NCI-H748 (cell line): ENCODE results near the gene KIF16B.
"Not testable (repeated sequence)": the region's sequence is repeated elsewhere in the genome, so short reads cannot be mapped to it uniquely, and the experiment has no call there.

Experiments used
- DNase-seq: peaks from one replicate; lab custom pipeline; 2025; ENCODE audit not compliant: unreplicated experiment; lab: John Stamatoyannopoulos, UW

Gene KIF16B

GRCh38 chr20:16267526-16267925 is 305.7 kb downstream of the KIF16B start:
- no peak for DNase-seq

GRCh38 chr20:16265334-16265733 is 307.9 kb downstream of the KIF16B start:
- no peak for DNase-seq

- DNase-seq: no peak
Observed at GRCh38 chr20:16263582-16263981, 309.7 kb downstream of the KIF16B start.

- DNase-seq: no peak
Observed at GRCh38 chr20:16262594-16262993, 310.7 kb downstream of the KIF16B start.

- DNase-seq: no peak
Observed at GRCh38 chr20:16261733-16262273, 311.4 kb downstream of the KIF16B start.

- no peak for DNase-seq
Observed at GRCh38 chr20:16260911-16261310, 312.3 kb downstream of the KIF16B start.

- DNase-seq: not testable (repeated sequence)
Observed at GRCh38 chr20:16260133-16260532, 313.1 kb downstream of the KIF16B start.

GRCh38 chr20:16258766-16259165 is 314.5 kb downstream of the KIF16B start:
- DNase-seq: no peak

- DNase-seq: no peak
Observed at GRCh38 chr20:16257813-16258430, 315.3 kb downstream of the KIF16B start.

- DNase-seq: no peak
Observed at GRCh38 chr20:16257021-16257420, 316.2 kb downstream of the KIF16B start.

- DNase-seq: no peak
Observed at GRCh38 chr20:16246870-16247269, 326.4 kb downstream of the KIF16B start.

- no peak for DNase-seq
Observed at GRCh38 chr20:16246291-16246690, 327.0 kb downstream of the KIF16B start.

GRCh38 chr20:16245879-16246278 is 327.4 kb downstream of the KIF16B start:
- no peak for DNase-seq

GRCh38 chr20:16244892-16245291 is 328.4 kb downstream of the KIF16B start:
- DNase-seq: no peak

- DNase-seq: no peak
Observed at GRCh38 chr20:16243470-16243869, 329.8 kb downstream of the KIF16B start.

- DNase-seq: no peak
Observed at GRCh38 chr20:16241911-16242310, 331.3 kb downstream of the KIF16B start.

GRCh38 chr20:16240355-16240754 is 332.9 kb downstream of the KIF16B start:
- DNase-seq: no peak

- DNase-seq: no peak
Observed at GRCh38 chr20:16236589-16237241, 336.5 kb downstream of the KIF16B start.

- DNase-seq: no peak
Observed at GRCh38 chr20:16230402-16230801, 342.8 kb downstream of the KIF16B start.

- DNase-seq: no peak
Observed at GRCh38 chr20:16229813-16230212, 343.4 kb downstream of the KIF16B start.

GRCh38 chr20:16228722-16229121 is 344.5 kb downstream of the KIF16B start:
- no peak for DNase-seq

- not testable (repeated sequence) for DNase-seq
Observed at GRCh38 chr20:16226961-16227360, 346.3 kb downstream of the KIF16B start.

GRCh38 chr20:16224836-16225235 is 348.4 kb downstream of the KIF16B start:
- DNase-seq: no peak
